GM12878 (cell line): Measurements from ENCODE around the gene HSP90AB1. TPM values are rescaled to one million over a fixed set of nuclear protein-coding genes. Genes with fewer than 3 reads are reported as not detected.

Experiments
- CUX1 ChIP-seq: IDR thresholded peaks from 2 replicates; pipeline ENCODE4 v1.6.1; 2012; ENCODE audit warnings: improper control_type of control experiment, low read depth, low read length; ENCODE audit not compliant: insufficient replicate concordance
- HCFC1 ChIP-seq: fragments of 150-350 bp; IDR thresholded peaks from 2 replicates; pipeline ENCODE4 v1.6.1; 2014; ENCODE audit warnings: low read length
- MEF2B ChIP-seq: fragments of 450-650 bp; IDR thresholded peaks from 2 replicates; pipeline ENCODE4 v1.6.1; 2018; ENCODE audit warnings: mild to moderate bottlenecking, moderate library complexity; ENCODE audit not compliant: partially characterized antibody, poor library complexity, severe bottlenecking
- polyA plus RNA-seq, 11 experiments: library from polyadenylated mRNA; depleted of rRNA in 4 of 11; unstranded in 6 of 11; stranded (reverse) in 5 of 11; fragments of >200 nt; fragmentation: Nextera tagmentation in 4 of 11; fragmentation: Illumina TruSeq in 1 of 11; extraction: Ambion mirVana in 4 of 11; extraction: Trizol in 1 of 11; gene quantifications; 1 replicate in 1 of 11; 2 replicates in 10 of 11; pipeline versions ENCODE4 v1.2.1 to v1.2.3, GENCODE V29; 2011 to 2016; ENCODE audit warnings: inconsistent platforms in 2 of 11, missing spikeins in 2 of 11, low read depth in 1 of 11
- total RNA-seq, 4 experiments: library from RNA; depleted of rRNA in 3 of 4; stranded (reverse); fragments of >200 nt in 3 of 4; fragmentation: Illumina TruSeq in 1 of 4; extraction: Trizol in 1 of 4; gene quantifications; 2 replicates each; pipeline versions ENCODE4 v1.2.1 to v1.2.3, GENCODE V29; 2013 to 2021

Gene HSP90AB1
- total and polyA plus RNA-seq, 10 of the 15 experiments (the other 5 are each of a cell fraction or from before 2014, with no cell fraction given), result 988 to 1,682 (median 1,146) TPM

- TF ChIP-seq CUX1 (no peak), HCFC1 (no peak), MEF2B (no peak)
Observed at GRCh38 chr6:44216677-44217331, 30.1 kb upstream of the HSP90AB1 start, which contains the start of gene MYMX (continued).
